GM12878 (cell line): Measurements from ENCODE around the gene DPEP1.

Experiments used
- BHLHE40 ChIP-seq, 2 experiments: fragments of 450-650 bp in 1 of 2; IDR thresholded peaks; 2 replicates each; pipeline ENCODE4 v1.6.1; 2011 to 2017; ENCODE audit warnings: low read depth in 2 of 2, borderline replicate concordance in 1 of 2, improper control_type of control experiment in 1 of 2, low read length in 1 of 2, mild to moderate bottlenecking in 1 of 2
- CHD1 ChIP-seq: IDR thresholded peaks from 2 replicates; pipeline ENCODE4 v1.6.1; 2012; ENCODE audit warnings: low read depth, low read length, improper control_type of control experiment
- NFXL1 ChIP-seq: fragments of 450-650 bp; IDR thresholded peaks from 2 replicates; pipeline ENCODE4 v1.6.1; 2017; ENCODE audit warnings: antibody characterized with exemption, mild to moderate bottlenecking, borderline replicate concordance
- POLR2A ChIP-seq: IDR thresholded peaks from 2 replicates; pipeline ENCODE4 v1.6.1; 2011; ENCODE audit warnings: low read depth, mild to moderate bottlenecking, low read length
- SIN3A ChIP-seq: IDR thresholded peaks from 2 replicates; pipeline ENCODE4 v1.6.1; 2012; ENCODE audit warnings: low read depth, low read length, improper control_type of control experiment
- YY1 ChIP-seq: IDR thresholded peaks from 2 replicates; pipeline ENCODE4 v1.6.1; 2011; ENCODE audit warnings: low read depth, mild to moderate bottlenecking, low read length
- ZBED1 ChIP-seq: IDR thresholded peaks from 2 replicates; pipeline ENCODE4 v1.6.1; 2016; ENCODE audit warnings: borderline replicate concordance
- TF ChIP-seq, protein P1 (sequence below), 3 experiments: IDR thresholded peaks in 2 of 3; conservative IDR thresholded peaks in 1 of 3; 2 replicates each; pipeline ENCODE4 v1.5.1; 2011; ENCODE audit warnings: low read depth in 3 of 3, low read length in 3 of 3, mild to moderate bottlenecking in 3 of 3, control low read depth in 2 of 3, moderate library complexity in 2 of 3, inconsistent platforms in 1 of 3, mixed read lengths in 1 of 3; ENCODE audit not compliant: control insufficient read depth in 2 of 3, insufficient read depth in 1 of 3; ENCODE audit errors: extremely low read depth in 1 of 3
- TF ChIP-seq, protein P2 (sequence below): fragments of 450-650 bp; IDR thresholded peaks from 2 replicates; pipeline ENCODE4 v1.6.1; 2016; ENCODE audit warnings: mild to moderate bottlenecking, moderate library complexity, borderline replicate concordance

DNA sequence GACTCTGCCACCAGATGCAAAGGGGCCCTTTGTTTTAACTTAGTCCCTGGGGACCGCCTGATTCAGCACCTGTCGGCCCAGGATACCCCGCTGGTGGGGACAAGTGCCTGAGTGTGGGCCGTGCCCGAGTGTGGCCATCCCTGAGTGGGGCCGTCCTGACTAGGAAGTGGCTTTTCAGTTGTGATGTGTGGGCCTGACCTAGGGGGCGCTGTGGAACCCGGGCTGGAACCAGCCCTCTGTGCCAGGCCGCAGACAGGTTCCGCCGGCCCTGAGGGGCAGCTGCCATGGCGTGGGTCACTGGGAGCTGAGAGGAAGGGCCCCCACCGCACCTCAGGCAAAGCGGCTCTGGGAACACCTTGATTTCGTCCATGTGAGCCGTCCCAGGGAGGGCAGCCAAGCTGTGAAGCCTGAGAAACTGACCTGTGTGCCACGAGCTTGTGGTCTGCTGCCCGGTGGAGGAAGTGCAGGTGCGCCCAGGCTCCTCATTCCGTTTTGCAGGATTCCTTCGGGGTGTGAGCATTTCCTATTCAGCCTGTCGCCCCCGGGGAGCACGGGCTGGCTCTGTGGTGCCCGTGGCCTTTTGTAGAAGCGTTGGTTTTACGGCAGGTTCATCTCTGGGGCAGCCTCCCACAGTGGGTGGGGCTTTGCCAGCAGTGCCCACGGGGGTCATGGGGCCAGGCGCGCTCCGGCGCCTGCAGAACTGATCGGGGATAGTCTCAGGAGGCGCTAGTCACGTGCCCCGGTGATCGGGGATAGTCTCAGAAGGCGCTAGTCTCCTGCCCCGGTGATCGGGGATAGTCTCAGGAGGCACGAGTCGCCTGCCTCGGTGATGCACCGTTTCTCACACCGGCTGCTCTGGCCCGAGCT, 47.7 kb upstream of the DPEP1 start:
- peak; percentile 20; the same call in 1 of the 2 replicates for TF ChIP-seq YY1
- TF ChIP-seq BHLHE40 (IDR thresholded peaks at IDR 0.05; ENCODE audit: borderline replicate concordance in 1 of 2, low read depth in 2 of 2, low read length in 1 of 2) = peak; percentile 90 to 95
- TF ChIP-seq ZBED1 = 0 out of 2 replicates have a peak, but pooled peaks have one; percentile 33
- TF ChIP-seq, protein P1, sequence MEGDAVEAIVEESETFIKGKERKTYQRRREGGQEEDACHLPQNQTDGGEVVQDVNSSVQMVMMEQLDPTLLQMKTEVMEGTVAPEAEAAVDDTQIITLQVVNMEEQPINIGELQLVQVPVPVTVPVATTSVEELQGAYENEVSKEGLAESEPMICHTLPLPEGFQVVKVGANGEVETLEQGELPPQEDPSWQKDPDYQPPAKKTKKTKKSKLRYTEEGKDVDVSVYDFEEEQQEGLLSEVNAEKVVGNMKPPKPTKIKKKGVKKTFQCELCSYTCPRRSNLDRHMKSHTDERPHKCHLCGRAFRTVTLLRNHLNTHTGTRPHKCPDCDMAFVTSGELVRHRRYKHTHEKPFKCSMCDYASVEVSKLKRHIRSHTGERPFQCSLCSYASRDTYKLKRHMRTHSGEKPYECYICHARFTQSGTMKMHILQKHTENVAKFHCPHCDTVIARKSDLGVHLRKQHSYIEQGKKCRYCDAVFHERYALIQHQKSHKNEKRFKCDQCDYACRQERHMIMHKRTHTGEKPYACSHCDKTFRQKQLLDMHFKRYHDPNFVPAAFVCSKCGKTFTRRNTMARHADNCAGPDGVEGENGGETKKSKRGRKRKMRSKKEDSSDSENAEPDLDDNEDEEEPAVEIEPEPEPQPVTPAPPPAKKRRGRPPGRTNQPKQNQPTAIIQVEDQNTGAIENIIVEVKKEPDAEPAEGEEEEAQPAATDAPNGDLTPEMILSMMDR (IDR thresholded peaks at IDR 0.05 in 2 of 3, conservative IDR thresholded peaks at IDR 0.05 in 1 of 3; ENCODE audit: control insufficient read depth in 2 of 3, extremely low read depth in 1 of 3, insufficient read depth in 1 of 3, low read depth in 3 of 3, low read length in 3 of 3) = peak; percentile 56 to 75 (median 63)
- TF ChIP-seq NFXL1 = no peak
- TF ChIP-seq CHD1 = no peak
- peak; percentile 77 for TF ChIP-seq POLR2A
- TF ChIP-seq, protein P2, sequence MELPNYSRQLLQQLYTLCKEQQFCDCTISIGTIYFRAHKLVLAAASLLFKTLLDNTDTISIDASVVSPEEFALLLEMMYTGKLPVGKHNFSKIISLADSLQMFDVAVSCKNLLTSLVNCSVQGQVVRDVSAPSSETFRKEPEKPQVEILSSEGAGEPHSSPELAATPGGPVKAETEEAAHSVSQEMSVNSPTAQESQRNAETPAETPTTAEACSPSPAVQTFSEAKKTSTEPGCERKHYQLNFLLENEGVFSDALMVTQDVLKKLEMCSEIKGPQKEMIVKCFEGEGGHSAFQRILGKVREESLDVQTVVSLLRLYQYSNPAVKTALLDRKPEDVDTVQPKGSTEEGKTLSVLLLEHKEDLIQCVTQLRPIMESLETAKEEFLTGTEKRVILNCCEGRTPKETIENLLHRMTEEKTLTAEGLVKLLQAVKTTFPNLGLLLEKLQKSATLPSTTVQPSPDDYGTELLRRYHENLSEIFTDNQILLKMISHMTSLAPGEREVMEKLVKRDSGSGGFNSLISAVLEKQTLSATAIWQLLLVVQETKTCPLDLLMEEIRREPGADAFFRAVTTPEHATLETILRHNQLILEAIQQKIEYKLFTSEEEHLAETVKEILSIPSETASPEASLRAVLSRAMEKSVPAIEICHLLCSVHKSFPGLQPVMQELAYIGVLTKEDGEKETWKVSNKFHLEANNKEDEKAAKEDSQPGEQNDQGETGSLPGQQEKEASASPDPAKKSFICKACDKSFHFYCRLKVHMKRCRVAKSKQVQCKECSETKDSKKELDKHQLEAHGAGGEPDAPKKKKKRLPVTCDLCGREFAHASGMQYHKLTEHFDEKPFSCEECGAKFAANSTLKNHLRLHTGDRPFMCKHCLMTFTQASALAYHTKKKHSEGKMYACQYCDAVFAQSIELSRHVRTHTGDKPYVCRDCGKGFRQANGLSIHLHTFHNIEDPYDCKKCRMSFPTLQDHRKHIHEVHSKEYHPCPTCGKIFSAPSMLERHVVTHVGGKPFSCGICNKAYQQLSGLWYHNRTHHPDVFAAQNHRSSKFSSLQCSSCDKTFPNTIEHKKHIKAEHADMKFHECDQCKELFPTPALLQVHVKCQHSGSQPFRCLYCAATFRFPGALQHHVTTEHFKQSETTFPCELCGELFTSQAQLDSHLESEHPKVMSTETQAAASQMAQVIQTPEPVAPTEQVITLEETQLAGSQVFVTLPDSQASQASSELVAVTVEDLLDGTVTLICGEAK = no peak
- no peak for TF ChIP-seq SIN3A
